Activated CD8-positive, alpha-beta memory T cell treated with anti-CD3 and anti-CD28 coated beads for 4 hours (primary cell): ENCODE measurements around the gene SSBP3.
"Not testable (repeated sequence)": the region's sequence is repeated elsewhere in the genome, so short reads cannot be mapped to it uniquely, and the experiment has no call there.

ENCODE experiments used
- DNase-seq, 2 donors: peaks; one replicate each; pipeline ENCODE4 v3.0.0-alpha.2; 2020; ENCODE audit warnings: low read depth in 2 of 2

The SSBP3 gene

DNA sequence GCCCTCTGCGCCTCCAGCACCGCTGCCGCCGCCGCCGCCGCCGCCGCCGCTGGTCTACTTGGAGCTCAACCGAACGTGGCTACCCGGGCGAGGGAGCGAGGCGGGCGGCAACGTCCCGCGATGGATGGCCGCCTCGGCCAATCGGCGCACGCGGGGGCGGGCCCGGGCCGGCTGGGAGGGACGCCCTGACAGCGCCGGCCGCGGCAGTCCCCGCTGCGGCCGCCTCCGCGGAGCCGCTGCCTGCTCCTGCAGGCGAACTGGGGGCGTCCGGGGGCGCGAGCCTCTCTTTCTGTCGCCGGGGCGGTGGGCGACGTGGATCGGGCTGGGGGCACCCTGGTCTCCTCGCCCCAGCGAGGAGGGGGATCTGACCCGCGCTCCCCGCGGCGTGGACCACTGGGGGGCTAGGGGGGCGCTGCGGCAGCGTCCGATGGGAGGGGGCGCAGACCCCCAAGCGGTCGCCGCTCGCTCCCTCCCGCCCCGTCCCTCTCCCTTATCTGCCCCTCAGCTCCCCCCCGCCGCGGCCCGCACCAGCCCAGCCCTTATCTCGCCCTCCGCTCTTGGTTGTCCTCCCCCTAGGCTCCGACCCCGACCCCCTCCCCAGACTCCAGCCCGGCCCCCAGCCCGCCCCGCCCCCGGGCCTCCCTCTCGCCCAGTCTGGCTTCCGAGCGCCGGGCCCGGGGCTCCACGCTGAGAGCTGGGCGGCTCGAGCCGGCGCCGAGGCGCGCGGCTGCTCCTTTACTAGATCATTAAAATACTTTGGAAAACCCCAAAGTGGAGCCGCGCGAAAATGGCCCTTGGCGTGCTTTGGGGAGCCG is at the start of gene SSBP3:
TSS of gene SSBP3 (minus strand) at position 56 of the 815 bp plus-strand sequence.
- DNase-seq, result peak; percentile 75 to 81

DNA sequence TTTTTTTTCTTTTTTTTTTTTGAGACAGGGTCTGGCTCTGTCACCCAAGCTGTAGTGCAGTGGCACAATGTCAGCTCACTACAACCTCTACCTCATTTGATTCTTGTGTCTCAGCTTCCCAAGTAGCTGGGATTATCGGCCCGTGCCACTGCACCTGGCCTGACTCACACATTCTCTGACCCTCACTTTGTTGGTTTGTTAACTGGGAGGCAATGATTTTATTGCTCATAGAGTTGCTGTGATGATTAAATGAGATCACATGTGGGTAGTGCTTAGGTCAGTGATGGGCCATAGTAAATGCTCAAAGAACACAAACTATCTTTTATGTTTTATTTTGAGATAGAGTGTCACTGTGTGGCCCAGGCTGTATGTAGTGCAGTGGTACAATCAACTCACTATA is 47.3 kb upstream of the SSBP3 start:
- no peak for DNase-seq

DNA sequence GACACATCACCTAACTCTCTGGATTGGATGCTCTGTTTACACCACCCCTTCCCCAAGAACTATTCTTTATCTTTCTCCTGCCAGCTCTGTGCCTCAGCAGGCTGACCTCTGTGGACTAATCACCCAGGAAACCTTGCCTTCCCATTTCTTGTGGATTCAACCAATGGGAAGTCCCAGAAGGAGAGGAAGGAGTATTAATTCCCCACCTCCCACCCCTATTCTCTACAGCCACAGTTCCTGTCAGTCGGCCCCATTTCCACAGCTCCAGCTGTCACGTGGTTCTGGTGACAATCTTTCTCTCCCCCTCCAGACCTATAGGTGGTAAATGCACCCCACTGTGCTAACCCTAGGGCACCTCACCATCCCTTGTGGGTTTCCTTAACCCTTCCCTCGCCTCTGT is 46.8 kb upstream of the SSBP3 start:
- no peak for DNase-seq

DNA sequence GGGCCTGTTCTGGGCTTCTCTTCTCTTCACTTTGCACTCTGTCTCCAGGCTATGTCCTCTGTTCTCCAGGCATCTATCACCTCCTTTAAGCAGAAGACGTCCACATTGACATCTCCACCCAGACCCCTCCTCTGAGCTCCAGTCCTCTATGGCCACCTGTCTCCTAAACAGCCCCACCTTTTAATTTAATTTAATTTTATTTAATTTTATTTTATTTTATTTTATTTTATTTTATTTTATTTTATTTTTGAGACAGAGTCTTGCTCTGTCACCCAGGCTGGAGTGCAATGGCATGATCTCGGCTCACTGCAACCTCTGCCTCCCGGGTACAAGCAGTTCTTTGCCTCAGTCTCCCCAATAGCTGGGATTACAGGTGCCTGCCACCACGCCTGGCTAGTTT is 43.2 kb upstream of the SSBP3 start:
- not testable (repeated sequence) for DNase-seq

DNA sequence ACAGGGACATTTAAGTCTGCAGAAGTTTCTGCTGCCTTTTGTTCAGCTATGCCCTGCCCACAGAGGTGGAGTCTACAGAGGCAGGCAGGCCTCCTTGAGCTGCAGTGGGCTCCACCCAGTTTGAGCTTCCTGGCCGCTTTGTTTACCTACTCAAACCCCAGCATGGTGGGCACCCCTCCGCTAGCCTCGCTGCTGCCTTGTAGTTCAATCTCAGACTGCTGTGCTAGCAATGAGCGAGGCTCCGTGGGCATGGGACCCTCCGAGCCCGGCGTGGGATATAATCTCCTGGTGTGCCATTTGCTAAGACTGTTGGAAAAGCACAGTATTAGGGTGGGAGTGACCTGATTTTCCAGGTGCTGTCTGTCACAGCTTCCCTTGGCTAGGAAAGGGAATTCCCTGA is 42.6 kb upstream of the SSBP3 start:
- DNase-seq, result not testable (repeated sequence)

DNA sequence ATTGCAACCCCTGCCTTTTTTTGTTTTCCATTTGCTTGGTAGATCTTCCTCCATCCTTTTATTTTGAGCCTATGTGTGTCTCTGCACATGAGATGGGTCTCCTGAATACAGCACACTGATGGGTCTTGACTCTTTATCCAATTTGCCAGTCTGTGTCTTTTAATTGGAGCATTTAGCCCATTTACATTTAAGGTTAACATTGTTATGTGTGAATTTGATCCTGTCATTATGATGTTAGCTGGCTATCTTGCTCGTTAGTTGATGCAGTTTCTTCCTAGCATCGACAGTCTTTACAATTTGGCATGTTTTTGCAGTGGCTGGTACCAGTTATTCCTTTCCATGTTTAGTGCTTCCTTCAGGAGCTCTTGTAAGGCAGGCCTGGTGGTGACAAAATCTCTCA is 40.9 kb upstream of the SSBP3 start:
- not testable (repeated sequence) for DNase-seq

DNA sequence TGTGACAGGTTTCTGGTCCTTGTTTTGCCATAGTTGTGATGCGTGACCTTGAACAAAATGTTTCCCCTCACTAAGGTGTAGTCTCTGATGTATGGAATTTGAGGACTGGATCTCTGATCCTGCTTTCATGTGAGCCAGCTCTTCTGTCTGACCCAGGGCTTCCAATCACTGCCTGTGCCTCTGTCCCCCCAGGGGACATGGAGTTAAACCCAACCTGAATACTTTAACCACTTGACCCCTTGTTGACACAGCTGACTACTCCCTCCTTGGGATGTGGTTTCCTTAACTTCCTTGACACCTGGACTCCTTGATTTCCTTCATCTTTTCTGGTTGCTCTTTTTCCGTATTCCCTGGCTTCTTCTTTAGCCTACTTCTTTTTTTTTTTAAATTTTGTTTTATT is 36.0 kb upstream of the SSBP3 start:
- no peak for DNase-seq

DNA sequence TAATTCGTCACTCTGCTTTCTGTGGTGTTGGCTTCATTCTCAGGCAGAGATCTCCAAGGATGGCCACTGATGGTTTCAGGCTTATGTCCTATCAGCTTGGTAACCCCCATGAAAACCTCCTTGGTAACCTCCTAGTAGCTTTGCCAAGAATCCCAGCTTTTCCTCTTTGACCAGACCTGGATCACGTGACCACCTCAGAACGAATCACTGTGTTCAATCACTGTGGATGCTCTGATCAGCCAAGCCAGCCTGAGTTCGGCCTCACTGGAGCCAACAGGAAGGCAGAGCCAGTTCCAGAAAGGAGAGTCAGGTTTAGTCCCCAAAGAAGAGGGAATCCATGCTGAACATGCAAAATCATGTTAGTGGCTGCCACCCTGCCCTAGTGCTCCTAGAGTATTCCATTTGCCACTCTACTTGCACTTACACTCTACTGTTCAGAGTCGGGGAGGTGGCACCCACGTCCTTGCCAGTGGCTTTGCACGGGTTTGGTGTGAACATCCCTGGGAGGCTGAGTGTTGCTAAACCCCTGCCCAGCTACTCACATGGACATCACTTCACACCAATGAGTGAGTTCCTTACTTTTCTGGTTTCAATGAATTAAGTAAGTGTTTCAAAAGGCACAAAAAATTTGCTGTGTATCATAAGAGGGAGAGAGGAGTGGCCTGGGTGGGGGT is 33.5 kb upstream of the SSBP3 start:
- no peak for DNase-seq

DNA sequence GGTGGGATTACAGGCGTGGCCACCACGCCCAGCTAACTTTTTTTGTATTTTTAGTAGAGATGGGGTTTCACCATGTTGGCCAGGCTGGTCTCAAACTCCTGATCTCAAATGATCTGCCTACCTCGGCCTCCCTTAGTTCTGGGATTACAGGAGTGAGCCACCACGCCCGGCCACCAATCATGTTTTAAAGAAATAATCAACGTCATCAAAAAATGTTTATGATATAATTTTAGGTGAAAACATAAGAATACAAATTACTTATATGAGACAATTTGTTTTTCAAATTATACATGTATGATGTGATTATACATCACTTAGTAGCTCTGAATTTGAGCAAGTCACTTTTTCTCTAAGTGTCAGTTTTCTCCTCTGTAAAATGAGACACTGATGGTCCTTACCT is 31.6 kb upstream of the SSBP3 start:
- no peak for DNase-seq

DNA sequence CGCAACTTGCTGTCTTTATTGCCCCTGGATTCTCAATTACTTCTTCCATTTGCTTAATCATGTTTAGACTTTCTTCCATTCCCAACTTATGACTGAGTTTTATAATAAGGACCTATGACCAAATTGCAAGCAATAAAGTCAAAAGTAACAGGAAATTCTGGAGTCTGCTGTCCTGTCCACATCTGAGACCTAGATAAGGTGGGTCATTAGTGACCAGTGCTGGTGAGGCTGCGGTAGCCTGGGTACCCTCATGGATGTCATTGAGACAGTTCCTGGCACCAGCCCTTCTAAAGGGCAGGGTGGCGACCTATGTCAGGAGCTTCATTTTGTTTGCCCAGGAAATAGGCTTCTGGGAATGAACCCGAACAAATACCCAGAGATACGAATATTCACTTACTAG is 30.6 kb upstream of the SSBP3 start:
- DNase-seq, result no peak

DNA sequence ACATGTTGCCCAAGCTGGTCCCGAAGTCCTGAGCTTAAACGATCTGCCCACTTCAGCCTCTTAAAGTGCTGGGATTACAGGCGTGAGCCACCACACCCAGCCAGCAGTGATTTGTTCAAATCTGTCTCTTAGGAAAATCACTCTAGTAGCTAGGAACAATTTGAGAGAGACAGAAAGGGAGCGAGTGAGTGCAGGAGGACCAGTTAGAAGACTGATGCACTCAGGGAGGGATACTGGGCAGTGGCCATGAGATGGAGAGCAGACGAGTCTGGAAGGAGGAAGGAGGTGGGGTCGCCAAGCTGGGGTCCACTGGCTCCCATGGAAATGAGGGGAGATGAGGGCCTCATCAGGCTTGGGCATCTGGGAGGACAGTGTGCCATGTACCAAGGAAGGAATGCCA is 23.6 kb upstream of the SSBP3 start:
- DNase-seq, result no peak

DNA sequence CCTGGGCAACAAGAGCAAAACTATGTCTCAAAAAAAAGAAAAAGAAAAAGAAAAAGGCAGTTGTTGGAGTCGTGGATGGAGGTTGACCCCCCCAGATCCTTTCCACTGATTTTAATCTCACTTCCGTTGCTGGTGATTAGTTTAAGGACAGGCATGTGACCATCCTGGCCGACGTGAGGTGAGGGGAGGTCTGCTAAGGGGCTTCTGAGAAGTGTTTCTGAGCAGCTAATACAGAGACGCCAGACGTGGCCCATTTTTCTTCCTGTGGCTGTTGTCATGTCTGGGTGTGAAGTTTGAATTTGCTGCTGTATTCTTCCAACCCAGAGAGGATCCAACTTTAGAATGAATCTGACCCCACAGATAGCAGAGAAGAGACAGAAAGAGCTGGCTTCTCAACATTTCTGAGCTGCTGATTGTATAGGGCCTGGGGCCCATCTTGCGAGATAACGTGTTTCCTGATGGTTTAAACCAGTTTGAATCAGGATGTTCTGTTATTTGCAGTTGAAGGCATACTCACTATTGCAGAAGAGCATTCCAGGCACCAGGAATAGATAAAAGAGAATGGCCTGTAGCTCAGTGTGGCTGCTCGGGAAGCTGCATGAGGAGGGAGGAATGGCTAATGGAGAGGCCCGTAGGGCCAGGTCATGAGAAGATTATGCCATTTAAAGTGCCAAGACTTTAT is 22.8 kb upstream of the SSBP3 start:
- DNase-seq, result no peak

DNA sequence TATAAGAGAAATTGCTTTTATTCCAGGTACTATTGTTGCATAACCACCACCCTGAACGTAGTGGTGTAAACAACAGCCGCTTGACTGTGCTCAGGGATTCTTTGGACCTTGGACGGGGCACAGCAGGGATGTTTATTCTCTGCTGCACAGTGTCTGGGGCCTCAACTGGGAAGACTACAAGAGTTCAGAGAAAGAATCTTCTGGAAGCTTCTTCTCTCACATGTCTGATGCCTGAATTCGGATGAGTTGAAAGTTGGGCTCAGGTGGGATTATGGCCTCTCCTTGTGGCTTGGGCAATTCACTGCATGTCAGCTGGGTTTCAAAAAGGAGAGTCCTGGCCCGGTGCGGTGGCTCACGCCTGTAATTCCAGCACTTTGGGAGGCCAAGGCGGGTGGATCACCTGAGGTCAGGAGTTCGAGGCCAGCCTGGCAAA is 19.0 kb upstream of the SSBP3 start:
- DNase-seq, result no peak

DNA sequence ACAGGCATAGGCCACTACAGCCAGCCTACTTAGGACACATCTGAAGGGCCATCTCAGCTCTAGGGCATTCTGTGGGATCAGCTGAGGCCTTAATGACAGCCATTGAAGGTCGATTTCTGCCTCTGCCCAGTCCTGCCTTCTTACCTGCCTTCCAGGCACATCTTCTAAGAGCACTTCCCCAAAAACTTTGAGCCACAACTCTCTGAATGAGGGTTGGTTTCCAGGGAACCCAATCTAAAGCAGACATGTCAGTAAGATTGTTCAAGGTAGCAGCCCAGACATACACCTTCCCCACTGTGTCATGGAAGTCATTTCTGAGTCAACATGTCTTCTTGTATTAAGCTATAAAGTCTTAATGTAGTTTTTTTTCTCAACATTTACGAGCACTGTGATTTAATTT is 18.2 kb upstream of the SSBP3 start:
- no peak for DNase-seq

DNA sequence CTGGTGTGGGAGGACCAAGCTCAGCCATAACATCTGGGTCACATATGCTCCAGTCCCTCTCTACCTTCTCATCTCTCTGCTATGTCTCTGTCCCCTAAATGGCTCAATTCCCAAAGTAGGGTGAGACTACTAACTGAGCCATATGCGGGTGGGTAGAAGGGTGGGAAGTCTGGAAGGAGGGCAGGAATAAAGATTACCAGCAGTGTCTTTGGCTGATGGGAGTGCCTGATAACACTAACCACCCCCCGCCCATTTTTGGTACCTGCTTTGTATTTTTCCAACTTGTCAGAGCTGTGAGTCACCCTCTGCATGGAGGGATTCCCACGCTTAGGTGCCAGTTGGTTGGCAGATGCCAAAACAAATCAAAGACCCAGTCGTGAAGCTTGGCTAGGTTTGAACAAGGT is 14.9 kb upstream of the SSBP3 start:
- DNase-seq, result no peak

DNA sequence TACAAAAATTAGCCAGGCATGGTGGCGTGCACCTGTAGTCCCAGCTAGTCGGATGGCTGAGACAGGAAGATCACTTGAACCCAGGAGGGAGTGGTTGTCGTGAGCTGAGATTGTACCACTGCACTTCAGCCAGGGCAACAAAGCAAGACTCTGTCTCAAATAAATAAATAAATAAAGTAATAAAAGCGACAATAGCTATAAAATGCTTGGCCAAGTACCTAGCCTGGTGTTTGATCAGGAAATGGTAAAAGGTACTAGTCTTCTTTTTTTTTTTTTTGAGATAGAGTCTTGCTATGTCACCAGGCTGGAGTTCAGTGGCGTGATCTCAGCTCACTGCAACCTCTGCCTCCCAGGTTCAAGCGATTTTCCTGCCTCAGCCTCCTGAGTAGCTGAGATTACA is 12.4 kb upstream of the SSBP3 start:
- DNase-seq, result not testable (repeated sequence)

DNA sequence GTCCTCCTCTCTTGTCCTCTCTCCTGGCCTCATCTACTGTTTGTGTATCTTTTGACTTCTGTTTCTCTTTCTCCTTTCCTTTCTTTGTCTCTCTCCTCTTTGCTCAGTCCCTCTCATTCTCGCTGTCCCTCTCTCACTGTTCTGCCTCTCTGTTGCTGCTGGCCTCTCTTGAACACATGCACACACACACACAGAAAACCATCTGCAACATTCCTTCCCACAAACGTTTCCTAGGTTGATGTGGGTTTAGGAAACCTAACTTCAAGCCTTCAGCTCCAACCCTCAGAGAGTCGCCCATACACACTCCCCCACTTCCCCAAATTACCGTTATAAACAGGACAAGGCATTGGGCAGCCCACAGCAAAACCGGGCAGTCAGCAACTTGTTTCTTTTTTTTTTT is 10.9 kb upstream of the SSBP3 start:
- no peak for DNase-seq

DNA sequence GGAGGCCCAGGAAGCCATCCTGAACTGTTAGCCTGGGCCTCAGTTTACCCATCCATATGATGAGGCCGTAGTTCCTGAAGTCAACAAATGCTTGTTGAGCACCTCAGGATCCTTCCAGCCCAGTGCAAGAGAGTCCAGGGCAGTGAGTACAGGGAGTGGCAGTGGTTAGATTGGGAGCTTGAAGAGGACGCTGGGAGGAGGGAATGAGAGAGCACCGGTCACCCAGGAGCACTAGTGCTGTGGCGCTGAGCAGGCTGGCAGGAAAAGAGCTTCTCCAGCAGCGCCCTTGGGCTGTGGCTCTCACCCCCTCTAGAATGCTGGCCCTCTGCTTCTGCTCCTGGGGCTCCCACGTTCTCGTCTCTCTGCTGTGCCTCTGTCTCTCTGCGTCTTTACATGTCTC is 10.2 kb upstream of the SSBP3 start:
- no peak for DNase-seq

DNA sequence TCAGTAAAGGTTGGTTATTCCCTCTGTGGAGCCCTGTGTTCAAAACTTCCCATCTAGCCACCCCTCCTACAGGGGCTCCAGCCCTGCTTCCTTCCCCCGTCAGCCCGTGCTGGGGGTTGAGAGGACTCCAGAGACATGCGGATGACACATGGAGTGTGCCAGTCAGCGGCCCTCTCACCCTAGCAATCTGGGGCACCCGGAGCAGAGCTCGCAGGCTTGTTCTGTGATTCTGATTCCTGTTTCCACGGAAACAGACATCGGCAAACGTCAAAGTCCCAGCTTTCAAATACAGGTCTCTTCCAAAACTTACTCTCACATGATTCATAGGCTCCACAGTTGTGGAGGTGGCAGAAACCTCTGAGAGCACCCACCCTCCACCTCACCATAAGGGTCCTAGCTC is 9.8 kb upstream of the SSBP3 start:
- no peak for DNase-seq

DNA sequence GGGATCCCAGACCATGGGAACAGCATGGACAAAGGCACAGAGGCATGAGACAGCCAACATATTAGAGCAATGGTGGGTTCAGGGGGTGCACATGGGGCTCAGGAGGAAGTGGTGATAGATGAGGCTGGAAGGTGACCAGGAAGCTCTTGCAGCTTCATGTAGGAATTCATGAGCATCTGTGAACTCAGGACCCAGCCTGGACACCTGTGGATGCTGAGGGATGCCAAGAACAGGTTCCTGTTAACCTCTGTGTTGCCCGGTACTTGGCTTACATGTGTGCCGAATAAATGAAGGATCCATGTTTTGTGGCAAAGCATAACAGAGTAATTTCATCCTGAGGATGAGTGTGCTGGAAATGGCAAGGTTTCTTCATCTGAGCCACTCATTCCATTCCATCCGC is 9.3 kb upstream of the SSBP3 start:
- DNase-seq, result no peak

DNA sequence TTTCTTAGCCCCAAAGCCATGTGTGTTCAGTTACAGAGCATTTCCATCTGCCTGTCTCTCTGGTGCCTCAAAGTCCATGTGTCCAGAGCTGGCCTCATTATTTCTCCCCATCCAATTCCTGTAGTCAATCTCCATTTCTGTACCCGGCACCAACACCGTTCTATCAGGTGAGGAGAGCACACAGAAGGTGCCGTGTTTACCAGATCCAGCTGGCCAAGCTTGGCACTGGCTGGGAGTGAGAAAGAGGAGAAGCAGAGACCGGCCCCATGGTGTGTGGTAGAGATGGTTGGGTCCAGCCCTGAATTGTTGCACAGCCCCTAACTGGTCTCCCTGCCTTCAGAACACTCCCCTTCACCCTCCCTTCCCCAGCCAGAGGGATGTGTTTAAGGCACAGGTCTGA is 7.5 kb upstream of the SSBP3 start:
- DNase-seq, result no peak

DNA sequence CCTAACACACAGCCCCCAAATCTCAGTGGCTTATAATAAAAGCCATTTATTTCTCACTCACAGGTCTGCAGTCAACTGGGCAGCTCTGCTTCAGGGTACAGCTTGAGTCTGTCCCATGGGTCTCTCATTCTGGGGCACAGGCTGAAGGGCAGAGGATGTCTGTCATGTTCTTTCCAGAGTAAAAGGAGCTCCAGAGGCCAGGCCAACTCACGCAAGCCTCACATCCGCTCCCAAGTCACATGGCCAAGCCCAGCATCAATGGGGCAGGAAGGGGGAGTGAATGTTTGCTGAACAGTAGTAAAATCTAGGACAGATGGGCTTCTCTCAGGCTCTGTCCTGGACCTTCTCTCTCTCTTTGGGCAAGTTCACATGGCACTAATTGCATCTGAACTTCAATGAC is 7.1 kb upstream of the SSBP3 start:
- no peak for DNase-seq

DNA sequence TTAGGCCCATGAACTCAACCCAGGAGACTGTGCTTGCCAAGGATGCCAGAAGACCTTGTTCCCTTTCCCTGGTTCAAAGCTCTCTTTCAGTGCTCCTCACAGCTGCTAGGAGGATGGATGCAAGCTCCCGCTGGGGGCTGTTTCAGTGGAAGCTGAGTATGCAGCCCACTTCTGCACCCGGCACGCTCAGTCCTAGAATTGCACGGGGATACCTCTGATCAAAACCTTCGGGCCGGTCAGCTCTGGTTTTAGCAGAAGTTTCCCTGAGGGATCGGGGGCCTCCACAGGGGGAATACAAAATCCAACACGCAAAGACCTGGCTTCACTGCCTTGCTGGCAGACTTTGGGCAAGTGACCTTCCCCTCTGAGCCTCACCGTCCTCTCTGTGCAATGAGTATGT is 4.2 kb upstream of the SSBP3 start:
- no peak for DNase-seq
